ENCODE data around the gene UBE2I.

DNA sequence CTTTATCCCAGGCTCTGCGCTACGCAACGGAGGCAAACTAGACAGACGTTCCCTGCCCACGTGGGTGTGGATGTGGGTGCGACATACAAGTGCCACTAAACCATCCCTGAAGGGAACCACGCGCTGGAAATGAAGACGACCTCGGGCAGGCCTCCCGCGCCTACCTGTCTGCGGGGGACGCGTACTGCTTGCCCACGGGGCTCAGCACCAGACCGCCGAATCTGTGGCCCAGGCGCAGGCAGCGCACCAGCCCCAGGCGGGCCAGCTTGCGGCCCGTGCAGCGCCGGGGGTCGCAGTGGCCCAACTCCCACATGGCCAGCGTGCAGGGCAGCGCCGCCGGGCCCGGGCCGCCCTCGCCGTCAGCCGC, 41.8 kb downstream of the UBE2I start:
- TF ChIP-seq, protein P1, sequence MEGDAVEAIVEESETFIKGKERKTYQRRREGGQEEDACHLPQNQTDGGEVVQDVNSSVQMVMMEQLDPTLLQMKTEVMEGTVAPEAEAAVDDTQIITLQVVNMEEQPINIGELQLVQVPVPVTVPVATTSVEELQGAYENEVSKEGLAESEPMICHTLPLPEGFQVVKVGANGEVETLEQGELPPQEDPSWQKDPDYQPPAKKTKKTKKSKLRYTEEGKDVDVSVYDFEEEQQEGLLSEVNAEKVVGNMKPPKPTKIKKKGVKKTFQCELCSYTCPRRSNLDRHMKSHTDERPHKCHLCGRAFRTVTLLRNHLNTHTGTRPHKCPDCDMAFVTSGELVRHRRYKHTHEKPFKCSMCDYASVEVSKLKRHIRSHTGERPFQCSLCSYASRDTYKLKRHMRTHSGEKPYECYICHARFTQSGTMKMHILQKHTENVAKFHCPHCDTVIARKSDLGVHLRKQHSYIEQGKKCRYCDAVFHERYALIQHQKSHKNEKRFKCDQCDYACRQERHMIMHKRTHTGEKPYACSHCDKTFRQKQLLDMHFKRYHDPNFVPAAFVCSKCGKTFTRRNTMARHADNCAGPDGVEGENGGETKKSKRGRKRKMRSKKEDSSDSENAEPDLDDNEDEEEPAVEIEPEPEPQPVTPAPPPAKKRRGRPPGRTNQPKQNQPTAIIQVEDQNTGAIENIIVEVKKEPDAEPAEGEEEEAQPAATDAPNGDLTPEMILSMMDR (IDR thresholded peaks at IDR 0.05), result no peak
- no peak for TF ChIP-seq EZH2 (IDR thresholded peaks at IDR 0.05; ENCODE audit: borderline replicate concordance, insufficient read depth, low read depth, low read length, poor library complexity, severe bottlenecking)

Data from B cell (primary cell).